AG04450 (cell line): Measurements from ENCODE around the gene MS4A6E. TPM values are rescaled to one million over a fixed set of nuclear protein-coding genes. Genes with fewer than 3 reads are reported as not detected.
"Not testable (repeated sequence)": the region's sequence is repeated elsewhere in the genome, so short reads cannot be mapped to it uniquely, and the experiment has no call there.

Experiments
- CTCF ChIA-PET: fragments of 300-600, 350-600 bp; formaldehyde crosslinking; extraction: SDS; loops from one replicate; lab custom pipeline; 2022; ENCODE audit warnings: antibody characterized with exemption, inconsistent platforms; lab: Charles Lee
- POLR2A ChIA-PET: fragments of 350-600 bp; formaldehyde crosslinking; extraction: SDS; loops from one replicate; lab custom pipeline; 2021; ENCODE audit warnings: antibody characterized with exemption, inconsistent platforms; lab: Yijun Ruan, JAX
- DNase-seq: peaks from one replicate; pipeline ENCODE4 v3.0.0-alpha.2; 2011; ENCODE audit warnings: low read depth, low spot score
- H3K27ac ChIP-seq: one replicate; pipeline ENCODE4 v1.5.1; 2012; ENCODE audit warnings: low read depth, low read length, control low read depth
- H3K27me3 ChIP-seq: one replicate; pipeline ENCODE4 v1.6.0; 2012; ENCODE audit warnings: low read length; ENCODE audit not compliant: control insufficient read depth, insufficient read depth
- H3K4me3 ChIP-seq: 2 replicates; pipeline ENCODE4 v1.5.1; 2011; ENCODE audit warnings: mild to moderate bottlenecking, low read depth, low read length, control low read depth
- H3K9me3 ChIP-seq: 2 replicates; pipeline ENCODE4 v1.5.1; 2012; ENCODE audit warnings: low read length; ENCODE audit not compliant: control insufficient read depth, insufficient read depth
- polyA plus RNA-seq: library from polyadenylated mRNA; depleted of rRNA; stranded (reverse); fragments of >200 nt; gene quantifications from 2 replicates; pipeline ENCODE4 v1.2.3, GENCODE V29; 2011
- TF ChIP-seq, protein P1 (sequence below): IDR thresholded peaks from 2 replicates; pipeline ENCODE4 v1.5.1; 2011; ENCODE audit warnings: low read depth, low read length, control low read depth, inconsistent platforms

MS4A6E gene
- polyA plus RNA-seq, 1 experiment: not detected

- H3K27ac ChIP-seq: no peak overlapping the region
- H3K27me3 ChIP-seq: no peaks in the 10 kb centered on the region
- ChIA-PET CTCF (interaction anchor here (1.4 kb wide), 1 partner anchor 13 kb away, joined by 3 read pairs; no protein-coding TSS in a partner anchor), POLR2A (no interaction called here)
- H3K4me3 ChIP-seq: no peak overlapping the region
- no peaks in the 10 kb centered on the region; the same call in none of the 2 replicates for H3K9me3 ChIP-seq
- no peak for DNase-seq
- TF ChIP-seq, protein P1, sequence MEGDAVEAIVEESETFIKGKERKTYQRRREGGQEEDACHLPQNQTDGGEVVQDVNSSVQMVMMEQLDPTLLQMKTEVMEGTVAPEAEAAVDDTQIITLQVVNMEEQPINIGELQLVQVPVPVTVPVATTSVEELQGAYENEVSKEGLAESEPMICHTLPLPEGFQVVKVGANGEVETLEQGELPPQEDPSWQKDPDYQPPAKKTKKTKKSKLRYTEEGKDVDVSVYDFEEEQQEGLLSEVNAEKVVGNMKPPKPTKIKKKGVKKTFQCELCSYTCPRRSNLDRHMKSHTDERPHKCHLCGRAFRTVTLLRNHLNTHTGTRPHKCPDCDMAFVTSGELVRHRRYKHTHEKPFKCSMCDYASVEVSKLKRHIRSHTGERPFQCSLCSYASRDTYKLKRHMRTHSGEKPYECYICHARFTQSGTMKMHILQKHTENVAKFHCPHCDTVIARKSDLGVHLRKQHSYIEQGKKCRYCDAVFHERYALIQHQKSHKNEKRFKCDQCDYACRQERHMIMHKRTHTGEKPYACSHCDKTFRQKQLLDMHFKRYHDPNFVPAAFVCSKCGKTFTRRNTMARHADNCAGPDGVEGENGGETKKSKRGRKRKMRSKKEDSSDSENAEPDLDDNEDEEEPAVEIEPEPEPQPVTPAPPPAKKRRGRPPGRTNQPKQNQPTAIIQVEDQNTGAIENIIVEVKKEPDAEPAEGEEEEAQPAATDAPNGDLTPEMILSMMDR: no peak
These were observed 22.9 kb downstream of the MS4A6E start for GRCh38 chr11:60349990-60350389.

DNA sequence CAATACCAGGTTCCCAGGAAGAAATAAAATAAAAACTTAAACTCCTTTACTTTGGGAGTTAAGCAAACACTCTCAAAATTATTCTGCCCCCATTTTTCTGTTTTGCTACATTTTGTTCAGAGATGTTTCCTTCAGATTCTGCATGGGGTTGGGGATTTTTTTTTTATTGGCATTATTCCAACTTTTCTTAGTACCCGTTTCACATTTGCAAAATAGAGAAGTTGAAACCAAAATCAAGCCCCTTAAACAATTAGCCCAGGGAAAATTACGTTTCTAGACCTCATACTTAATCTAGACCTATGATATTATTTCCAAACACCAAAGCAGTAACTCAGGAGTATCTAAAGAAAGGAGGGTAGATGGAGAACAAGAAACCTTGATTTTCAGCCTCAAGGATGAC is 30.7 kb downstream of the MS4A6E start:
- POLR2A ChIA-PET: no interaction called here
- Histone ChIP-seq H3K4me3 (no peak overlapping the region), H3K9me3 (peaks cover 13% of the 10 kb centered on the region), H3K27ac (no peak overlapping the region), H3K27me3 (no peaks in the 10 kb centered on the region)
- TF ChIP-seq, protein P1: no peak
- DNase-seq: no peak
- CTCF ChIA-PET: no interaction called here

DNA sequence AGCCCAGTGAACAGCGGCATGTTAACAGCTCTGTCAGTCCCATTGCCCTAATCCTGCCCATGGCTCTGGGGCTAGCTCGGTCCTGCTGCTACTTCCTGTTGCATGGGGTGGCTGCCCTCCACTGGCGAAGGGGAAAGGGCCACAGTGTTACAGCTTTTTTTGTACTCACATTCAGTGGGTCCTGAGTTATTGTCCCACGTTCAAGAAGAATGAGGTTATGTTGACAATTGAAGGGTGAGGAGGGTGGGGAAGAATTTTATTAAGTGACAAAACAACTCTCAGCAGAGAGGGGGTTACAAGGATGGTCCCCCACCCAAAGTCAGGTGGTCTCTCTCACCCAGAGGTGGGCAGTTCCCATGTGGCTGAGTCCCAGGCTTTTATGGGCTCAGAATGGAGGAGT is 33.6 kb downstream of the MS4A6E start:
- Histone ChIP-seq H3K9me3 (peaks cover 13% of the 10 kb centered on the region), H3K27me3 (no peaks in the 10 kb centered on the region), H3K4me3 (no peak overlapping the region), H3K27ac (no peak overlapping the region)
- CTCF ChIA-PET: no interaction called here
- POLR2A ChIA-PET: no interaction called here
- TF ChIP-seq, protein P1: no peak
- DNase-seq: no peak

- Histone ChIP-seq H3K9me3 (peaks cover 11% of the 10 kb centered on the region), H3K27me3 (no peaks in the 10 kb centered on the region), H3K4me3 (no peak overlapping the region), H3K27ac (no peak overlapping the region)
- POLR2A ChIA-PET: no interaction called here
- no peak for DNase-seq
- TF ChIP-seq, protein P1: no peak
- CTCF ChIA-PET: no interaction called here
These were observed 35.2 kb downstream of the MS4A6E start for GRCh38 chr11:60362241-60362640.

DNA sequence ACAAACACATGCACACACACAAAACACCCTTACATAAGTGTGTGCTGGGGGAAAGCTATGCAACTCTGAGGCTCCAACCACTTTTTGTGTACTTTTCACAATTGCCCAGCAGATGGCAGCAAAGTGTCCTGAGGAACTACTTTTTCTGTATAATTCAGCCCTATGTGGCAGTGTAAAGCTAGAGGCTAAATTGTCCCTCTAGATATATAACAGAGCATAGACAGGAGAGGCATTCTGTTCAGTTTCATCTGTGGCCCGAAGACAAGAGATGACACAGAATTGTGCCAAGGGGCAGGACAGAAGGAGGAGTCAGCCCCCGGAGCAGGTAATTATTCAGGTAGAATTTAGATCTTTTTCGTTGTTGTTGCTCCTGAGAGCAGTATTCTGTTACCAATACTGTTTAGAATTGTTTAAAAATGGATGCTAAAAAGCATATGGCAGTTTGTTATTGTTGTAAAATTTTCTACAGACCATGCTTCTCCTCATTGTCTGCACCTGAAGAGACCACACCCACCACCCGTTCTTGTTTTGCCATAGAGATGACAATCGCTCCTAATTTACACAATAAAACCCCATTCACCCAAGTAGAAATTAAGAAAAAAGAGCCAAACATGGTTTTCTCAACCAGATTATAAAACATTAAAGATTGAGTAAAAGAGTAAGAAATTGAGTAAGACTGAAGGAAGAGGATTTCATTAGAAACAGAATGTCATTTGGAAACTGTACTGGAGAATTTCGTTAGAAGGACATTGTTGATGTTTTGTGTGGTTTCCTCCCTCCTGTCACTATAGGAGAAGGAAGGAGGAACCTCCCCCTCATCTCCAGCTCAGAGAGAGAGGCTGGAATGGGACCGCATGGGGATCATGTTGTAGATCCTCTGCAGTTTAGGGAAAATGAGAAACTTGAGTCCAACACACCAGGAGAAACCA is 36.8 kb downstream of the MS4A6E start:
- H3K27ac ChIP-seq: no peak overlapping the region
- POLR2A ChIA-PET: no interaction called here
- no peaks in the 10 kb centered on the region for H3K27me3 ChIP-seq
- H3K4me3 ChIP-seq: no peak overlapping the region
- TF ChIP-seq, protein P1: peak; percentile 60
- peaks cover 15% of the 10 kb centered on the region for H3K9me3 ChIP-seq
- CTCF ChIA-PET: interaction anchor here (0.5 to 1.5 kb wide), 10 partner anchors 14 to 453 kb away, joined by 3 to 4 read pairs (median 3); no protein-coding TSS in a partner anchor
- no peak for DNase-seq

GRCh38 chr11:60366262-60366904 is 39.3 kb downstream of the MS4A6E start:
- CTCF ChIA-PET, H3K9me3 ChIP-seq, H3K27ac ChIP-seq, H3K27me3 ChIP-seq, DNase-seq, POLR2A ChIA-PET, H3K4me3 ChIP-seq: not testable (repeated sequence)
